Measurements from ENCODE around the gene INTS3.
"Not testable (repeated sequence)": the region's sequence is repeated elsewhere in the genome, so short reads cannot be mapped to it uniquely, and the experiment has no call there.

Gene INTS3

DNA sequence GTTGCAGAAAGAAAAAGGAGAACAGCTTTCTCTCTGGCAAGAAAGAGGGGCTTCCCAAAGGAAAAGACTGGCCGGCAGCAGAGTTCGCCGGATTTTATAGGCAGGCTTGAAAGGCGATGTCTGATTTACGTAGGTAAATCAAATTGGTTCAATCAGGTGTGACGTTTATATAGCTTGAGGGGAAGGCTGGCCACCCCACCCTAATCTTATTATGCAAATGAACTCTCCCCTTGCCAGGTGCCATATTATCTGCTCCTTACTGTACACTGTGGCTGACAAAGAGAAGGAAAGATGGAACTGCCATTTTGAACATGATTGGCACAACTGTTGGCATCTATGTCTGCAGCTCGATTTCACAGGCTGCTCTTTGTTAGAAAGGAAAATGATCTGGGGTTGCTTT lies 16.8 kb upstream of the INTS3 start:
- peak; percentile 13 for DNase-seq

- DNase-seq: not testable (repeated sequence)
Observed at GRCh38 chr1:153716211-153716610, 11.6 kb upstream of the INTS3 start.

GRCh38 chr1:153717330-153717729 lies 10.5 kb upstream of the INTS3 start:
- DNase-seq: no peak

GRCh38 chr1:153723687-153724086 lies 4.2 kb upstream of the INTS3 start:
- DNase-seq: no peak

GRCh38 chr1:153724634-153725033 lies 3.2 kb upstream of the INTS3 start:
- DNase-seq: not testable (repeated sequence)

- DNase-seq: peak; percentile 86
Observed at GRCh38 chr1:153728305-153729066, 636 bp downstream of the INTS3 start.

DNA sequence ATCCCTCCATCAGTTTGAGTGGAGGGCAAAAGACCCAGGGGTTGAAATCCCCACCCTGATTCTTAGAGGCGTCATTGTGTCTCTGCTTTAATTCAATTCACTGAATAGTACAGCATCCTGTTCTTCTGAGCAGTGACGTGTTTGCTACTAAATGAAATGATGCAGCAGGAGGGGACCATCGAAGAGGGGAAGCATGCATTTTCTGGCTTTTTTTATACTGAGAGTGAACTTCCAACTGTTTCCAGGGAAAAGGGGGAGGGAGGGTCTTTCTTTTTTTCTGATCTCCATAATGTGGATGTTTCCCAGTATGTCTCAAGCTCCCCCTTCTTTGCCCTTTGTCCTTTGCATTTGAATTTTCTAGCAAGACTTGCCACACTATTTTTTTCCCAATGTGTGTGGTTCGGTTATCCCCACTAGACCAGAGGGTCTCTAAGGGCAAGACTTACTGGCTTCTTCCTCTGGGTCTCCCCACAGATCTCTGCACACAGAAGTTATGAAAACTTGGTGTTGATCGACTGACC lies 2.7 kb downstream of the INTS3 start:
- DNase-seq: no peak

DNA sequence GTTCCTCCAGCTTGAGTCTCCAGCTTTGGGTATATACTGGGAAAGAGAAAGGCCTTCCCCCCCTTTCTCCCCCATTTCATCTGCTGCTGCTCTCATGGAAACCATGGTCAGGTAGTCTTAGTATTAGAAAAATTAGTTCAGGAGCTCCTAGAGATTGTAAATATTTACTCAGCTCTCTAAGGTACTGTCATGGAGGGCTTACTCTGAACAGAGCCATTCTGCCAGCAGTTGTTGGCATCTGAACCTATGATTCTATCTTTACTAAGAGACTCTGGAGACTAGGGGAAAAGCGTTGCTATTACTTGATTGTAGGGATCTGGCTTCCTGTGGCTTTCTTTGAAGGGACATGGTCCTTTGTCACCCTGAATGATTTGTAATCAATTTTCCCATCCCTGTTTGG lies 6.1 kb downstream of the INTS3 start:
- peak; percentile 73 for DNase-seq

- DNase-seq: peak; percentile 44
Observed at GRCh38 chr1:153734396-153735089, 6.7 kb downstream of the INTS3 start.

DNA sequence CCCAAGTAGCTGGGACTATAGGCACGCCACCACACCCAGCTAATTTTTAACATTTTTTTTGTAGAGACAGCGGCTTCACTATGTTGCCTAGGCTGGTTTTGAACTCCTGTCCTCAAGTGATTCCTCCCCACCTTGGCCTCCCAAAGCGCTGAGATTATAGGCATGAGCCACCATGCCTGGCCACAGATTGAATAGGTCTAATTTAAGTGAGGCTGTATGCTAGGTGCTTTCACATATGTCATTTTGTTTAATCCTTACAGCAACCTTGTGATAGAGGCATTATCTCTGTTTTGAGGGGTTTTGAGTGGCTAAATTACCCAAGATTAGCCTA lies 7.2 kb downstream of the INTS3 start:
- DNase-seq: no peak

GRCh38 chr1:153741986-153742385 lies 14.1 kb downstream of the INTS3 start:
- DNase-seq: no peak

DNA sequence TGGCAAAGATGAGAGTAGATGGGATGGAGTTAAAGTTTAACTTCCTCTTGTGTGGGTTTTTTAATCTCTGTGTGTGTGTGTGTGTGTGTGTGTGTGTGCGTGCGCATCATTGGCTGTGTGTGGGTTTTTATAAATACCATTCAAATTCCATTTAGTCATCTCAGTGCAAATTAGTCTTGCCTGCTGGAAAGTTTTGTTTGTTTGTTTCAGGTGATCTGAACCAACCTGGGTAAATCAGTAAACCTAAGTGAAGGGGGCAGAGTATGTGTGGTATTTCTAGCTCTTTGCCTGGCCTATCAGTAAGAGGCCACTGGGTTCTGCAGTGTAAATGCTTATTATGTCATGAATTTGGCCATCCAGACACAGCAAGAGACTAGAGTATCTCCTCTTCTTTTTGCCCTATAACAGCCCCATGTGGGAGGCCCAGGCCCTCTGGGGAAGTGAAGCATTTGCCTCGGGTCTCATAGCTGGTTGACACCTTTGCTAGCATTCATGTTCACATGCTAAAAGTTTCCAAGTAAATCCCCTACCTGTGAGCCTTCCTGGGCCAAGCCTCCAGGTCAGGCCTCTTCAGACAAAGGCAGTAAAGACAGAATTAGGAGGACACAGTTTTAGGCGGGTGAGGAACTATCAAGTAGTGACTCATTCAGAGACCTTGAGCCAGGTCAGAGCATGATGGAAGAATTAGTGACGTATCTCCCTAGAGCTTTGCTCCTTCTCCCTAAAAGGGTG lies 14.7 kb downstream of the INTS3 start:
- DNase-seq: no peak

GRCh38 chr1:153745417-153745816 lies 17.6 kb downstream of the INTS3 start:
- peak; percentile 14 for DNase-seq

DNA sequence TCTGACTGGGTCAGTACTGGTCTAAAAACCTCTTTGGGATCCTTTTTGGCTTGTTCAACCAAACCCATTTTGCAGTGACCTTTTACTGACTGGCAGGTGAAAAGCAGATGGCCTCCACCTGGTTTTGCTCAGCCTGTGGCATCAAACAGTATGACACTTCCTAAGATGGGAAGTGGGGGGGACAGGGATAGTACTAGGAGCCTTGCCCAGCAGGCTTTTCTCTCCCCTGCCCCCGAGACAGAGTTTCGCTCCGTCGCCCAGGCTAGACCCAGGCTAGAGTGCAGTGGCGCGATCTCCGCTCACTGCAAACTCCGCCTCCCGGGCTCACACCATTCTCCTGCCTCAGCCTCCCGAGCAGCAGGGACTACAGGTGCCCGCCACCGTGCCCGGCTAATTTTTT lies 18.3 kb downstream of the INTS3 start:
- no peak for DNase-seq

GRCh38 chr1:153748903-153749302 lies 21.1 kb downstream of the INTS3 start:
- no peak for DNase-seq

DNA sequence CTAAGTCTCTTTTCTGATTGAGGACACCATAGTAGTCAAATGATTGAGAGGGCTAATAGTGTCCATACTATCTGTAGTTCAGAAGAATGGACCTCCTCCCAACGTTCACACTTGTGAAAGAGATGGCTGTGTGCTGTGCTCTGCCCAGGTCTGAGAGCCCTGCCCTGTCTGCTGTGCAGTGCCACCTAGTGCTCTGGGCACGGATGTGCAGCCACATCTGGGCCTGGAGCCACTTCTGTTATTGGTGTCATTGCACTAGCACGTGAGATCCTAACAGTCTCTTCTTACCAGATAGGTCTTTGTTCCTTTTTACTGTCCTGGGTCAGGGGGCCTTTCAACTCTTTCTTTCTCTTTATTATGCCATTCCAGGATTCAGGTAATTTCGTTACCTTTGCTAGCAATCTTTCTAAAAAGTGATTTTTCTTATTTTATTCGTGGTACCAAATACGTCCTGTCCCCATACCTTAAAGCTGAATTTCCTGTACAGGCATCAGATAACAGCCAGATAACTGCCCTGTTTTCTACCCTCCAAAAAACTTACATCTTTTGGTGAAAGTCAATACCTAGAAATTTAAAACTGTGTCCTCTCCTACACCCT lies 21.7 kb downstream of the INTS3 start:
- DNase-seq: peak; percentile 85

GRCh38 chr1:153750026-153750995 lies 22.5 kb downstream of the INTS3 start:
- DNase-seq: no peak

- DNase-seq: no peak
Observed at GRCh38 chr1:153752072-153752471, 24.2 kb downstream of the INTS3 start.

DNA sequence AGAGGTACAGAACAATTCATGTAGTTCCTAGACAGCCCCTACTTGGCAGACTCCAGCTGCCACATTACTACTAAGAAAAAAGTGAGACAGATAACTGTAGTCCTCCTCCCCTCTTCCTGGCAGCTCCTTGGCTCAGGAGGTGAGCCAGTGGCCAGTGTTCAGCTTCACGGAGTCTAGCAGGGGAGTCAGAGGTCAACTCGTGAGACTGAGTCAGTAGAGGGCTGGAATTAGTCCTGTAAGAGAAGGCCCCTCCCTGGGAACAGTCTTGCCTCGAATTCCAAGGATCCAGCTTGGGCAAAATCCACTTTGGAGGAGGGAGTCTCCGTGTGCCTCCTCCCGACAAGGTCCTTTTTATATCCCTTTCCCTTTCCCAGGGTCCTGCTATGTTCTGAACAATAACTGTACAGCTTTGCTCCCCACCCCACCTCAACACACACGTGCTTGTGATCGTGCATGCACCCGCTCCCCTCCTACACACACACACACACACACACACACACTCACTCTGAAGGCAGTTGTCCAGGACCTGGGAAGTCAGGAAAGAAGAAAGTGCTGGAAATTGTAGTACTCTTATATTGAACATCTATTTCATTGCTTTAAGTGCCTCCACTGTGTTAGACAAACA lies 24.8 kb downstream of the INTS3 start:
- DNase-seq: no peak

DNA sequence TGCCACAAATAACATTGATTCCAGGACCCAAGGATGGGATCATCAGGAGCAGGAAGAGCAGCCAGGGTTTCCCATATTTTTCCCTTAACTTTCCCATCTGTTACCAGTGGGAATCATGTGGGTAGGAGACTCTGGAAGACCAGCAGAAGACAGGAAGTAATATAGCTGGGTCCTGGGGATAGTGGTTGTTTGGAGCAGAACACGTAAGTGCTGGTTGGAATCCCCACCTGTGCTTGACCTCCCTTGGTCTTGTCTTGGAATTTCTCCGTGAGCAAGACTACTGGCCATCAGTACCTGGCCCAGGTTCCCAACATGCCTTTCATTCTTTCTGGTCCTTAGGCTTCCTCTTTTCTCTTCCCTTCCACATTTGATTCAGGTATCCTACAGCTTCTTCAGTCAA lies 26.4 kb downstream of the INTS3 start:
- DNase-seq: no peak

- DNase-seq: no peak
Observed at GRCh38 chr1:153760440-153760839, 32.6 kb downstream of the INTS3 start.
